ENCODE results near the gene MACROD2.

The MACROD2 gene

GRCh38 chr20:15582146-15582760 lies 1586.9 kb downstream of the MACROD2 start:
- no peak for DNase-seq (ENCODE audit: low read depth)

- DNase-seq (ENCODE audit: low read depth), result no peak
These were observed 1589.2 kb downstream of the MACROD2 start for GRCh38 chr20:15584507-15584906.

GRCh38 chr20:15593081-15593480 lies 1597.8 kb downstream of the MACROD2 start:
- DNase-seq (ENCODE audit: low read depth), result no peak

GRCh38 chr20:15594158-15594695 lies 1598.9 kb downstream of the MACROD2 start:
- DNase-seq (ENCODE audit: low read depth), result no peak

- no peak for DNase-seq (ENCODE audit: low read depth)
These were observed 1601.0 kb downstream of the MACROD2 start for GRCh38 chr20:15596220-15596890.

GRCh38 chr20:15597306-15597705 lies 1602.0 kb downstream of the MACROD2 start:
- DNase-seq (ENCODE audit: low read depth), result no peak

GRCh38 chr20:15599961-15600360 lies 1604.6 kb downstream of the MACROD2 start:
- DNase-seq (ENCODE audit: low read depth), result no peak

- DNase-seq (ENCODE audit: low read depth), result no peak
These were observed 1605.2 kb downstream of the MACROD2 start for GRCh38 chr20:15600565-15600964.

GRCh38 chr20:15603506-15603905 lies 1608.2 kb downstream of the MACROD2 start:
- no peak for DNase-seq (ENCODE audit: low read depth)

- DNase-seq (ENCODE audit: low read depth), result no peak
These were observed 1608.9 kb downstream of the MACROD2 start for GRCh38 chr20:15603978-15604805.

GRCh38 chr20:15609921-15610320 lies 1614.6 kb downstream of the MACROD2 start:
- no peak for DNase-seq (ENCODE audit: low read depth)

GRCh38 chr20:15610787-15611186 lies 1615.5 kb downstream of the MACROD2 start:
- no peak for DNase-seq (ENCODE audit: low read depth)

- DNase-seq (ENCODE audit: low read depth), result no peak
These were observed 1616.2 kb downstream of the MACROD2 start for GRCh38 chr20:15611541-15611940.

- no peak for DNase-seq (ENCODE audit: low read depth)
These were observed 1616.9 kb downstream of the MACROD2 start for GRCh38 chr20:15612198-15612597.

- DNase-seq (ENCODE audit: low read depth), result no peak
These were observed 1617.5 kb downstream of the MACROD2 start for GRCh38 chr20:15612769-15613168.

GRCh38 chr20:15613530-15613929 lies 1618.2 kb downstream of the MACROD2 start:
- DNase-seq (ENCODE audit: low read depth), result no peak

- no peak for DNase-seq (ENCODE audit: low read depth)
These were observed 1621.3 kb downstream of the MACROD2 start for GRCh38 chr20:15616626-15617025.

- DNase-seq (ENCODE audit: low read depth), result no peak
These were observed 1622.8 kb downstream of the MACROD2 start for GRCh38 chr20:15618110-15618509.

GRCh38 chr20:15618912-15619311 lies 1623.6 kb downstream of the MACROD2 start:
- DNase-seq (ENCODE audit: low read depth), result no peak

- no peak for DNase-seq (ENCODE audit: low read depth)
These were observed 1624.0 kb downstream of the MACROD2 start for GRCh38 chr20:15619341-15619740.

- DNase-seq (ENCODE audit: low read depth), result no peak
These were observed 1624.5 kb downstream of the MACROD2 start for GRCh38 chr20:15619816-15620215.

GRCh38 chr20:15622368-15622767 lies 1627.1 kb downstream of the MACROD2 start:
- DNase-seq (ENCODE audit: low read depth), result no peak

- no peak for DNase-seq (ENCODE audit: low read depth)
These were observed 1627.9 kb downstream of the MACROD2 start for GRCh38 chr20:15623215-15623614.

All from T follicular helper cell (primary cell).